GM19468 (cell line): ENCODE measurements around the gene NDUFAF8.

Experiments
- ATAC-seq: cut with Tn5 transposase; IDR thresholded peaks from one replicate; pipeline ENCODE4 v1.9.1; 2021; ENCODE audit warnings: mild to moderate bottlenecking, moderate library complexity, moderate number of reproducible peaks; ENCODE audit not compliant: unreplicated experiment; ENCODE audit errors: extremely low read depth

NDUFAF8 gene

DNA sequence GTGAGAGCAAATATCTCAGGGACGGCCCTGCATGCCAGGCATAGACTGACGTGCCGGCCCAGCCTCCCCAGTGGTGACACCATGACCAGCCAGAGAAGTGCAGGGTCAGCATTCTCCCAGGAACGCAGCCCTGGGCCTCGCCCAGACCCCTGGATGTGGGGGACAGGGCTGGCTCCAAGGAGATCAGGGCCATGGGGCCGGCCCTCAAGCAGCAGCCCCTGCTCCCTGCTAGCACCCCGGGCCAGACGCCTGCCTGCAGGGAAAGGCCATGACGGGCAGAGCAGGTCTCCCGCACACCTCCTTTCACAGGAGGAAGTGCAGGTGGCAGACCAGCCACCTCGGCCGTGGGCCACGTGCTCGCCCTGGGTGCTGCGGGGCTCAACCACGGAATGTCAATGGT is 9.5 kb downstream of the NDUFAF8 start:
- no peak for ATAC-seq

DNA sequence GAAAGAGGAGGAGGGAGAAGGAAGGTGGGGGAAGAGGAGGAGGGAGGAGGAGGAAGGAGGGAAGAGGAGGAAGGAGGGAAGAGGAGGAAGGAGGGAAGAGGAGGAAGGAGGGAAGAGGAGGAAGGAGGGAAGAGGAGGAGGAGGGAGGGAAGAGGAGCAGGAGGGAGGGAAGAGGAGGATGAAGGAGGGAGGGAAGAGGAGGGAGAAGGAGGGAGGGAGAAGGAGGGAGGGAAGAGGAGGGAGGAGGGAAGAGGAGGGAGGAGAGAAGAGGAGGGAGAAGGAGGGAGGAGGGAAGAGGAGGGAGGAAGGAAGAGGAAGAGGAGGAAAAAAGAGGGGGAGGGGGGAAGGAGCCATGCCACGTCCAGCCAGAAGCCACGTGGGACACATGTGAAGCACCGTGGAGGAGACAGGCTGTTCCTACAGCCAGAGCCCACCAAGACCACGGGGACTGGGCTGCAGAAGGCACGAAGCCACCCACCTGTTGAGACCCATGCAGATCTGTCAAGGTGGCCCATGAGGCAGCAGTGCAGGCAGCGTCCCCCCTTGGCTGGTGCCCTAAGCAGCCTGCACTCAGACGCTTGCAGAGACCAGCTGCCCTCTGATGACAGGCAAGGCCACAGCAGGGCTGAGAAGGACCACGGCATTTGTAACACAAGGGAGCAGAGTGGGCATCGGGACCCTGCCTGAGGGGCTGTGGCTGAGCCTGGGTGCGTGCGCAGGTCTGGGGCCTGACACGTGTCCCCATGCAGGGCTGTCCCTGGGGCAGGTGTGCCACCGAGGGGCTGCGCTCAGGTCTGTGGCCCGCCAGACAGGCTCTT is 10.3 kb downstream of the NDUFAF8 start:
- no peak for ATAC-seq

- ATAC-seq, result no peak
Measured at GRCh38 chr17:81250286-81251093, 11.4 kb downstream of the NDUFAF8 start.

DNA sequence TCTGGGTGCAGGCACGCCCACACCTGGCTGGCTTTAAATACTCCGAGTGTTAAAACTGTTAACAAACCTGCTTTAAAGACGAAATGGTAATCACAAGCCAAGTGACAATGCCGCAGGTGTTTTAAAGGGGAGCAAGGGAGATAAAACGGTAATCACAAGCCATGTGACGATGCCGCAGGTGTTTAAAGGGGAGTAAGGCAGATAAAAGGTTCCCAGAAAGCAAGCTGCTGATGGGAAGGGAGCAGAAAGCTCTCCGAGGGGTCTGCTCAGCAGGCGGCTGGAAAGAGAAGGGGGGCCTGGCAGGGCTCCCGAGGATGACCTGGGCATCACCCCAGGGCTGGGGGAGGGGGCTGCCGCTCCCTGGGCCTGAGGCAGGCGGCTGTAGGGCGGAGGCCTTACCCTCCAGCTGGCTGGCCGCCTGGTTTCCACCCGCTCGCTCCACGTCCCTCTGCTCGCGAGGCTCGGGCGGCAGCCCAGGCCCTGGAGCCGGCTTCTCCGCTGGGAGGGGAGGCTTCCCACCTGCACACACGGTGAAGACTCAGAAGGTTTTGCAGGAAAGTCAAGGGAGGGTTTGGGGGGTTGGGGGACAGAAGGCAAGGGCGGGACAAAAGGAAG is 12.1 kb downstream of the NDUFAF8 start:
- no peak for ATAC-seq

- no peak for ATAC-seq
Measured at GRCh38 chr17:81251709-81252301, 12.7 kb downstream of the NDUFAF8 start.

DNA sequence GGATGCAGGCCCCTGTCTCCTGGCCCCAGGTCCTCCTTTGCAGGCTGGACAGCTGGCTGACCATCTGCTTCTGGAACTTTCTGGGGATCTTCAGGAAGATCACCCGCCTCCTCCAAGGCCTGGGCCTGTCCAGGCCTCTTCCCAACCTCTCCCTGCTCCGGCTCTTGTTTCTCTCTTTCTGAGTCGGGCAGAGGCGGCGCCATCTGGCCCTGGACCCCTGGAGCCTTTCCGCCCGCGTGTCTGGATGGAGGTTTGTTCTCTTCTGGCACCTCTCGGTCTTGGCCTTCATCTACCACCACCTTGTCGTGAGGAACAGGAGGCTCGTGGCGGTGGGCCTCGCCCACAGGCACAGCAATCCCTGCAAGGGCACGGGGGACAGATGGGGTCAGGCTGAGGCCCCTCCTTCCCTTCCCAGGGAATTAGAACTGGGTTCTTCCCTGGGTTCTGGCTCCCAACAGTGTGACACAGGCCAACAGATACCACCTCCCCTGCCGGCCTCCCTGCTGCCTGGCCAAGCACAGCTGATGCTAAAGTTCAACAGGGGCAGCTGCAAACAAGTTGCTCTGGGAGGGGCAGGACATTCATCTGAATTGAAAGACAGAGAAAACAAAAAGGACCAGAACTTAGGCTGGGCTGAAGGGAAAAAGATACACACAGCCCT is 13.3 kb downstream of the NDUFAF8 start:
- no peak for ATAC-seq

DNA sequence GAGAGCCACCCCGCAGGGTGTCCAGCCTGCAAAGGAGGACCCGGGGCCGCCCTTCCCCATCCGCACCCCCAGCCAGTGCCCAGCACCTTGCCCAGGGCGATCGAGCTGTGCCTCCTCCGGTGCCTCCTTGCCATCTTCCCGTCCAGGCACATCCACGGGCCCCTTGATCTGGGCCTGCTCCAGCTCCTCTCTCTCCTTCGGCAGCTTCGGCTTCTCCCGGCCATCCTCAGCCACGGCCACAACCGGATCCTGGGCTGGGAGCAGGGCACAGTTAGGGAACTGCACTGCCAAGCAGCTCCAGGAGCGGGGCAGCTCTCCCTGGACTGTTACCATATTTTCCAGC is 13.8 kb downstream of the NDUFAF8 start:
- ATAC-seq, result no peak

DNA sequence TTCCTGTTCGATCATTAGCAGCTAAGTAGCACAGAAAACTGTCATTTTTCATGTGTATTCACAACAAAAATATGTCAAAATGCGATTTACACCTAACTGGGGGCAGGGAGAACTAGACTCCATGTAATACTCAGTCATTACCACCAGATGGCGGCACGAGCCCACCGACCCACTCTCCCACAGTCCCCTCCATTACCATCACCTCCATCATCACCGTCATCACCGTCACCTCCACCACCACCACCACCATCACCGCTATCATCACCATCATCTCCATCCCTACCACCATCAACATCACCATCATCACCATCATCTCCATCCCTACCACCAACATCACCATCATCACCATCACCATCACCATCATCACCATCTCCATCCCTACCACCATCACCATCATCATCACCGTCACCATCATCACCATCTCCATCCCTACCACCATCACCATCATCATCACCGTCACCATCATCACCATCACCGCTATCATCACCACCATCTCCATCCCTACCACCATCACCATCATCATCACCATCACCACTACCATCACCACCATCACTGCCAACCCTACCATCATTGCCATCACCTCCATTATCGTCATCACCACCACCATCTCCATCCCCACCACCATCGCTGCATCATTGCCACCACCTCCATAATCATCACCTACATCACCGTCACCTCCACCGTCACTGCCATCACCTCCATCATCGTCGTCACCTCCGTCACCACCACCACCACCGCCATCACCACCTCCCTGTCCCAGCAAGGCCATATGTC is 14.4 kb downstream of the NDUFAF8 start:
- ATAC-seq, result no peak

- no peak for ATAC-seq
Measured at GRCh38 chr17:81254955-81255717, 16.0 kb downstream of the NDUFAF8 start.

DNA sequence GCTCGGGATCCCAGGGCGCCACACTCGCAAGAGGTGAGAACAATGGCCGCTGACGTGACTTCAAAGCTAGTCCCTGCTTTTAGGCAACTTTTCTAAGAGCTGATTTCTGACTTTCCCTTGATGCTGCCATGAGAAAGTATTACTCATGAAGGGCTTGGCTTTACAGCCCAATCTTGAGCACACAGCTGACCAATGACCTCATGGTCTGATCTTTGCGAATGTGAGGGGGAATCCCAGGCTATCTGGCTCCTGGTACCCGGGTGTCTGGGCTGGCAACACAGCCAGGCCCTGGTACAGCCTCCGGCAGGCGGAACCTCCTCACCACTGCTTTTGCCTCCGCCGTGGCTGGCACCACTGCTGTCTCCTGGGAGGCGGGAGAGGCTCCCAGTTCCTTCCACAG is 17.5 kb downstream of the NDUFAF8 start:
- ATAC-seq, result no peak

DNA sequence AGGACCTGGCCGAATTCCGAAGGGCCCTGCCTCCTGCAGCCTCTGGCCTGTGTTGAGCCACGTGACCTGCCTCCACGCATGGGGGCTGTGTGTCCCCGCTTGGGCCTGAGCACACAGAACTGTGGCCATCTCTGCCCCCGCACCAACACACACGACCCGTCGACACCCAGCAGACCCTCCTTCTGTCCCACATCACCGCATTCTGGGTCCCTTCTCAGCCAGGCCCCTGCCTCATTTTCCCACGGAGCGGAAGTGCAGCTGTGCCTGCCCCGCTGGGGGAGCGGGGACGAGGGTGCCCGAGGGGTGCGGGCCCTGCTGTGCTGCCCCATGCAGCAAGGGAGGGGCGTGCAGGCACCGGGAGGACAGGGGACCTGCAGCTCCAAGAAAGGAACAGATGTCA is 18.4 kb downstream of the NDUFAF8 start:
- ATAC-seq, result no peak

GRCh38 chr17:81258292-81258691 is 19.2 kb downstream of the NDUFAF8 start:
- no peak for ATAC-seq

- no peak for ATAC-seq
Measured at GRCh38 chr17:81259058-81259605, 20.0 kb downstream of the NDUFAF8 start.

- no peak for ATAC-seq
Measured at GRCh38 chr17:81260171-81260570, 21.1 kb downstream of the NDUFAF8 start.

- ATAC-seq, result no peak
Measured at GRCh38 chr17:81260641-81261040, 21.5 kb downstream of the NDUFAF8 start.

GRCh38 chr17:81261096-81261495 is 22.0 kb downstream of the NDUFAF8 start:
- no peak for ATAC-seq

- no peak for ATAC-seq
Measured at GRCh38 chr17:81261582-81262336, 22.6 kb downstream of the NDUFAF8 start.
